Astrocyte of the hippocampus (primary cell): ENCODE results near the gene ADAMTS18.
"Not testable (repeated sequence)": the region's sequence is repeated elsewhere in the genome, so short reads cannot be mapped to it uniquely, and the experiment has no call there.

Experiments used
- DNase-seq: peaks from one replicate; pipeline ENCODE4 v3.0.0; 2011; ENCODE audit warnings: low read depth, low spot score

The ADAMTS18 gene

GRCh38 chr16:77434530-77435271 lies at the start of gene ADAMTS18:
TSS of gene ADAMTS18 (minus strand) at chr16:77435034. CDS start at chr16:77434695, 339 bp downstream.
- peak; percentile 42 for DNase-seq

GRCh38 chr16:77480681-77481315 lies 46.0 kb upstream of the ADAMTS18 start:
- DNase-seq = no peak

GRCh38 chr16:77472262-77472661 lies 37.4 kb upstream of the ADAMTS18 start:
- DNase-seq = no peak

- DNase-seq = no peak
Observed at GRCh38 chr16:77470851-77471250, 36.0 kb upstream of the ADAMTS18 start.

- DNase-seq = no peak
Observed at GRCh38 chr16:77469634-77470033, 34.8 kb upstream of the ADAMTS18 start.

- DNase-seq = peak; percentile 9
Observed at GRCh38 chr16:77468831-77469230, 34.0 kb upstream of the ADAMTS18 start.

GRCh38 chr16:77467821-77468335 lies 33.0 kb upstream of the ADAMTS18 start:
- no peak for DNase-seq

- DNase-seq = not testable (repeated sequence)
Observed at GRCh38 chr16:77463659-77464058, 28.8 kb upstream of the ADAMTS18 start.

- DNase-seq = no peak
Observed at GRCh38 chr16:77462894-77463293, 28.1 kb upstream of the ADAMTS18 start.

- no peak for DNase-seq
Observed at GRCh38 chr16:77459534-77460254, 24.9 kb upstream of the ADAMTS18 start.

- peak; percentile 54 for DNase-seq
Observed at GRCh38 chr16:77457046-77457445, 22.2 kb upstream of the ADAMTS18 start.

- DNase-seq = no peak
Observed at GRCh38 chr16:77452243-77452642, 17.4 kb upstream of the ADAMTS18 start.

GRCh38 chr16:77450790-77451487 lies 16.1 kb upstream of the ADAMTS18 start:
- no peak for DNase-seq

- DNase-seq = no peak
Observed at GRCh38 chr16:77449208-77449607, 14.4 kb upstream of the ADAMTS18 start.

- DNase-seq = no peak
Observed at GRCh38 chr16:77445324-77445723, 10.5 kb upstream of the ADAMTS18 start.

- DNase-seq = no peak
Observed at GRCh38 chr16:77444147-77444460, 9.3 kb upstream of the ADAMTS18 start.

GRCh38 chr16:77443357-77444146 lies 8.7 kb upstream of the ADAMTS18 start:
- no peak for DNase-seq

- DNase-seq = no peak
Observed at GRCh38 chr16:77442078-77442477, 7.2 kb upstream of the ADAMTS18 start.

GRCh38 chr16:77439106-77439505 lies 4.3 kb upstream of the ADAMTS18 start:
- no peak for DNase-seq

- peak; percentile 45 for DNase-seq
Observed at GRCh38 chr16:77437859-77438258, 3.0 kb upstream of the ADAMTS18 start.

- peak; percentile 20 for DNase-seq
Observed at GRCh38 chr16:77435272-77435820, 512 bp upstream of the ADAMTS18 start.
